Fibroblast of lung (primary cell): Measurements from ENCODE around the gene SLC35B1. TPM values are rescaled to one million over a fixed set of nuclear protein-coding genes. Genes with fewer than 3 reads are reported as not detected.

ENCODE experiments used
- DNase-seq, 2 donors: peaks; one replicate each; pipeline versions ENCODE4 v3.0.0 to v3.0.0-alpha.2; 2010; ENCODE audit warnings: low read depth in 2 of 2
- H2AFZ ChIP-seq: 2 replicates; pipeline ENCODE4 v1.5.1; 2012; ENCODE audit warnings: low read length, control low read depth, inconsistent platforms
- H3K27ac ChIP-seq: 2 replicates; pipeline ENCODE4 v1.5.1; 2011; ENCODE audit warnings: low read length, control low read depth; ENCODE audit not compliant: insufficient read depth
- H3K27me3 ChIP-seq: 2 replicates; pipeline ENCODE4 v1.5.1; 2011; ENCODE audit warnings: mild to moderate bottlenecking, low read length; ENCODE audit not compliant: control insufficient read depth, insufficient read depth
- H3K36me3 ChIP-seq: 2 replicates; pipeline ENCODE4 v1.5.1; 2011; ENCODE audit warnings: low read length; ENCODE audit not compliant: control insufficient read depth, insufficient read depth
- H3K4me1 ChIP-seq: 2 replicates; pipeline ENCODE4 v1.5.1; 2011; ENCODE audit warnings: low read length; ENCODE audit not compliant: control insufficient read depth, insufficient read depth; ENCODE audit errors: extremely low read depth
- H3K4me2 ChIP-seq: 2 replicates; pipeline ENCODE4 v1.5.1; 2011; ENCODE audit warnings: low read length, control low read depth; ENCODE audit not compliant: insufficient read depth; ENCODE audit errors: extremely low read depth
- H3K4me3 ChIP-seq, 4 experiments: fragments of 200-600 bp in 1 of 4; sonication (generic) in 1 of 4; replicated peaks in 1 of 4; 2 replicates each; pipeline ENCODE4 v1.5.1; 2011 to 2016; ENCODE audit warnings: low read length in 4 of 4, low read depth in 3 of 4, mild to moderate bottlenecking in 3 of 4, control low read depth in 2 of 4, inconsistent platforms in 1 of 4, mixed read lengths in 1 of 4; ENCODE audit not compliant: insufficient read depth in 1 of 4; ENCODE audit errors: control extremely low read depth in 1 of 4
- H3K79me2 ChIP-seq: 2 replicates; pipeline ENCODE4 v1.5.1; 2012; ENCODE audit warnings: mild to moderate bottlenecking, low read length, inconsistent platforms; ENCODE audit not compliant: control insufficient read depth, insufficient read depth
- H3K9ac ChIP-seq: 2 replicates; pipeline ENCODE4 v1.5.1; 2011; ENCODE audit warnings: mild to moderate bottlenecking, low read length, control low read depth; ENCODE audit not compliant: insufficient read depth
- H3K9me3 ChIP-seq: 2 replicates; pipeline ENCODE4 v1.5.1; 2012; ENCODE audit warnings: low read depth, low read length; ENCODE audit not compliant: control insufficient read depth, insufficient read depth
- H4K20me1 ChIP-seq: 2 replicates; pipeline ENCODE4 v1.5.1; 2011; ENCODE audit warnings: low read length; ENCODE audit not compliant: control insufficient read depth, insufficient read depth; ENCODE audit errors: extremely low read depth
- CTCF ChIP-seq, 2 donors: IDR thresholded peaks in 1 of 2; conservative IDR thresholded peaks in 1 of 2; 1 replicate in 1 of 2; 2 replicates in 1 of 2; pipeline ENCODE4 v1.5.1; 2011 to 2012; ENCODE audit warnings: low read length in 2 of 2, control low read depth in 1 of 2, inconsistent platforms in 1 of 2, low read depth in 1 of 2, mild to moderate bottlenecking in 1 of 2
- EZH2 ChIP-seq: IDR thresholded peaks from 2 replicates; pipeline ENCODE4 v1.5.1; 2012; ENCODE audit warnings: low read length, control low read depth, mild to moderate bottlenecking; ENCODE audit errors: missing control alignments
- polyA plus RNA-seq, 2 donors: library from polyadenylated mRNA; depleted of rRNA in 1 of 2; stranded (reverse) in 1 of 2; unstranded in 1 of 2; fragments of >200 nt; gene quantifications; 2 replicates each; pipeline ENCODE4 v1.2.1, GENCODE V29; 2011 to 2012; ENCODE audit warnings: missing spikeins in 1 of 2
- total RNA-seq: library from RNA; depleted of rRNA; stranded (reverse); fragments of >200 nt; gene quantifications from 2 replicates; pipeline ENCODE4 v1.2.1, GENCODE V29; 2014

SLC35B1 gene
- total and polyA plus RNA-seq, 2 donors (not counting 1 experiment from before 2014, with no cell fraction given), result 36.3 to 56.9 TPM

- H3K4me2 ChIP-seq, result no peak overlapping the region
- no peak overlapping the region for H3K4me3 ChIP-seq
- no peak overlapping the region for H2AFZ ChIP-seq
- no peaks in the 10 kb centered on the region for H3K4me1 ChIP-seq
- H4K20me1 ChIP-seq, result no peaks in the 10 kb centered on the region
- H3K27ac ChIP-seq, result no peak overlapping the region
- H3K36me3 ChIP-seq, result no peaks in the 10 kb centered on the region
- no peak overlapping the region for H3K9ac ChIP-seq
- TF ChIP-seq CTCF (conservative IDR thresholded peaks at IDR 0.05 in 1 of 2, IDR thresholded peaks at IDR 0.05 in 1 of 2; ENCODE audit: low read depth in 1 of 2, low read length in 2 of 2), result no peak
- TF ChIP-seq EZH2, result no peak
- DNase-seq, result no peak
- no peaks in the 10 kb centered on the region for H3K27me3 ChIP-seq
- H3K9me3 ChIP-seq, result no peaks in the 10 kb centered on the region
- H3K79me2 ChIP-seq, result no peaks in the 10 kb centered on the region
Measured at GRCh38 chr17:49716668-49717364, 9.1 kb upstream of the SLC35B1 start.

- Histone ChIP-seq H3K4me3 (no peak overlapping the region), H3K27ac (no peak overlapping the region), H3K4me1 (no peaks in the 10 kb centered on the region), H3K79me2 (no peaks in the 10 kb centered on the region), H3K36me3 (no peaks in the 10 kb centered on the region), H2AFZ (no peak overlapping the region), H3K27me3 (no peaks in the 10 kb centered on the region), H4K20me1 (no peaks in the 10 kb centered on the region), H3K9ac (no peak overlapping the region), H3K4me2 (no peak overlapping the region), H3K9me3 (no peaks in the 10 kb centered on the region)
- DNase-seq, result no peak
- TF ChIP-seq EZH2 (no peak), CTCF (conservative IDR thresholded peaks at IDR 0.05 in 1 of 2, IDR thresholded peaks at IDR 0.05 in 1 of 2; ENCODE audit: low read depth in 1 of 2, low read length in 2 of 2) (no peak)
Measured at GRCh38 chr17:49715717-49716279, 8.0 kb upstream of the SLC35B1 start.

- Histone ChIP-seq H3K9me3 (no peaks in the 10 kb centered on the region), H4K20me1 (no peaks in the 10 kb centered on the region), H3K4me1 (no peaks in the 10 kb centered on the region), H3K27ac (no peak overlapping the region), H3K4me3 (no peak overlapping the region), H2AFZ (no peak overlapping the region), H3K27me3 (no peaks in the 10 kb centered on the region), H3K4me2 (no peak overlapping the region), H3K36me3 (no peaks in the 10 kb centered on the region), H3K9ac (no peak overlapping the region), H3K79me2 (no peaks in the 10 kb centered on the region)
- DNase-seq, result no peak
- no peak for TF ChIP-seq CTCF (conservative IDR thresholded peaks at IDR 0.05 in 1 of 2, IDR thresholded peaks at IDR 0.05 in 1 of 2; ENCODE audit: low read depth in 1 of 2, low read length in 2 of 2)
- TF ChIP-seq EZH2, result no peak
Measured at GRCh38 chr17:49715216-49715615, 7.5 kb upstream of the SLC35B1 start.
